ENCODE data around the gene LOXL4.

GRCh38 chr10:98314532-98315284, 46.7 kb upstream of the LOXL4 start:
- TF ChIP-seq EP300 (IDR thresholded peaks at IDR 0.05; ENCODE audit: low read depth), result no peak
- TF ChIP-seq CTCF (IDR thresholded peaks at IDR 0.05), result no peak

Measured in transverse colon (tissue), 3 donors.